Neural progenitor cell (in vitro differentiated cells): Measurements from ENCODE around the gene ZNF385D. TPM values are rescaled to one million over a fixed set of nuclear protein-coding genes. Genes with fewer than 3 reads are reported as not detected.

Experiments
- DNase-seq: peaks from one replicate; pipeline ENCODE4 v3.0.0-alpha.2; 2016; ENCODE audit warnings: low spot score
- H2AFZ ChIP-seq: fragments of 200-600 bp; sonication (generic); replicated peaks from 2 replicates; pipeline ENCODE4 v1.6.1; 2016; ENCODE audit warnings: antibody characterized with exemption
- H3F3A ChIP-seq: fragments of 200-600 bp; sonication (generic); 2 replicates; pipeline ENCODE4 v1.6.1; 2016; ENCODE audit warnings: antibody characterized with exemption, low read depth
- H3K27ac ChIP-seq: fragments of 200-600 bp; sonication (generic); 2 replicates; pipeline ENCODE4 v1.5.1; 2016; ENCODE audit warnings: mild to moderate bottlenecking
- H3K27me3 ChIP-seq: fragments of 200-600 bp; sonication (generic); 2 replicates; pipeline ENCODE4 v1.6.1; 2016; ENCODE audit warnings: mild to moderate bottlenecking, moderate library complexity
- H3K36me3 ChIP-seq: fragments of 200-600 bp; sonication (generic); 2 replicates; pipeline ENCODE4 v1.5.1; 2016
- H3K4me1 ChIP-seq: fragments of 200-600 bp; sonication (generic); 2 replicates; pipeline ENCODE4 v1.6.1; 2016; ENCODE audit warnings: mixed run types
- H3K4me2 ChIP-seq: fragments of 200-600 bp; sonication (generic); 2 replicates; pipeline ENCODE4 v1.6.1; 2016
- H3K4me3 ChIP-seq: fragments of 200-600 bp; sonication (generic); 2 replicates; pipeline ENCODE4 v1.5.1; 2016
- H3K79me2 ChIP-seq: fragments of 200-600 bp; sonication (generic); 2 replicates; pipeline ENCODE4 v1.6.1; 2016; ENCODE audit warnings: low read depth
- H3K9ac ChIP-seq: fragments of 200-600 bp; sonication (generic); 2 replicates; pipeline ENCODE4 v1.6.1; 2016
- H3K9me3 ChIP-seq: fragments of 200-600 bp; sonication (generic); 2 replicates; pipeline ENCODE4 v1.5.1; 2016; ENCODE audit warnings: low read depth
- H4K20me1 ChIP-seq: fragments of 200-600 bp; sonication (generic); 2 replicates; pipeline ENCODE4 v1.6.1; 2016; ENCODE audit warnings: low read depth
- H3K27ac Mint-ChIP-seq: 3 replicates; pipeline ENCODE4 v1.8.0; 2021; ENCODE audit warnings: mixed read lengths
- H3K27me3 Mint-ChIP-seq: 2 replicates; pipeline ENCODE4 v1.8.0; 2022; ENCODE audit warnings: low read depth, mild to moderate bottlenecking, inconsistent platforms, moderate library complexity, mixed read lengths; ENCODE audit not compliant: insufficient read depth
- H3K36me3 Mint-ChIP-seq: 3 replicates; pipeline ENCODE4 v1.8.0; 2021; ENCODE audit warnings: mixed read lengths
- H3K4me1 Mint-ChIP-seq: 3 replicates; pipeline ENCODE4 v1.8.0; 2021; ENCODE audit warnings: mixed read lengths
- H3K4me3 Mint-ChIP-seq: 3 replicates; pipeline ENCODE4 v1.8.0; 2021; ENCODE audit warnings: mild to moderate bottlenecking, moderate library complexity, mixed read lengths
- H3K9me3 Mint-ChIP-seq: 3 replicates; pipeline ENCODE4 v1.8.0; 2020; ENCODE audit warnings: mixed read lengths
- EZH2 ChIP-seq: fragments of 200-600 bp; sonication (generic); IDR thresholded peaks from 2 replicates; pipeline ENCODE4 v1.6.1; 2017; ENCODE audit warnings: antibody characterized with exemption, mild to moderate bottlenecking, moderate library complexity
- EZH2phosphoT487 ChIP-seq: fragments of 200-600 bp; sonication (generic); IDR thresholded peaks from 2 replicates; pipeline ENCODE4 v1.6.1; 2017; ENCODE audit warnings: antibody characterized with exemption
- total RNA-seq: library from RNA; depleted of rRNA; stranded (reverse); fragments of >200 nt; gene quantifications from 2 replicates; pipeline ENCODE4 v1.2.3, GENCODE V29; 2015; ENCODE audit warnings: low replicate concordance
- TF ChIP-seq, protein P1 (sequence below): fragments of 200-600 bp; sonication (generic); IDR thresholded peaks from 2 replicates; pipeline ENCODE4 v1.5.1; 2017; ENCODE audit warnings: antibody characterized with exemption, mild to moderate bottlenecking

The ZNF385D gene
- total RNA-seq, 1 donor from 2014 or later: 4.4 TPM

GRCh38 chr3:21531909-21532308, 219.1 kb downstream of the ZNF385D start:
- no peaks in the 10 kb centered on the region for H3K36me3 Mint-ChIP-seq
- no peaks in the 10 kb centered on the region for H3K4me1 ChIP-seq
- no peaks in the 10 kb centered on the region for H3K36me3 ChIP-seq
- H3K27me3 Mint-ChIP-seq: peaks cover 2% of the 10 kb centered on the region
- H3K9me3 Mint-ChIP-seq: no peaks in the 10 kb centered on the region
- H3K79me2 ChIP-seq: no peaks in the 10 kb centered on the region
- H3K4me3 ChIP-seq: no peak overlapping the region
- H3K9ac ChIP-seq: no peak overlapping the region
- H3K27ac Mint-ChIP-seq: no peak overlapping the region
- no peaks in the 10 kb centered on the region for H4K20me1 ChIP-seq
- no peak overlapping the region for H2AFZ ChIP-seq
- H3K4me3 Mint-ChIP-seq: no peak overlapping the region
- no peaks in the 10 kb centered on the region for H3K27me3 ChIP-seq
- TF ChIP-seq, protein P1, sequence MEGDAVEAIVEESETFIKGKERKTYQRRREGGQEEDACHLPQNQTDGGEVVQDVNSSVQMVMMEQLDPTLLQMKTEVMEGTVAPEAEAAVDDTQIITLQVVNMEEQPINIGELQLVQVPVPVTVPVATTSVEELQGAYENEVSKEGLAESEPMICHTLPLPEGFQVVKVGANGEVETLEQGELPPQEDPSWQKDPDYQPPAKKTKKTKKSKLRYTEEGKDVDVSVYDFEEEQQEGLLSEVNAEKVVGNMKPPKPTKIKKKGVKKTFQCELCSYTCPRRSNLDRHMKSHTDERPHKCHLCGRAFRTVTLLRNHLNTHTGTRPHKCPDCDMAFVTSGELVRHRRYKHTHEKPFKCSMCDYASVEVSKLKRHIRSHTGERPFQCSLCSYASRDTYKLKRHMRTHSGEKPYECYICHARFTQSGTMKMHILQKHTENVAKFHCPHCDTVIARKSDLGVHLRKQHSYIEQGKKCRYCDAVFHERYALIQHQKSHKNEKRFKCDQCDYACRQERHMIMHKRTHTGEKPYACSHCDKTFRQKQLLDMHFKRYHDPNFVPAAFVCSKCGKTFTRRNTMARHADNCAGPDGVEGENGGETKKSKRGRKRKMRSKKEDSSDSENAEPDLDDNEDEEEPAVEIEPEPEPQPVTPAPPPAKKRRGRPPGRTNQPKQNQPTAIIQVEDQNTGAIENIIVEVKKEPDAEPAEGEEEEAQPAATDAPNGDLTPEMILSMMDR: no peak
- TF ChIP-seq EZH2 (no peak), EZH2phosphoT487 (no peak)
- no peak overlapping the region for H3K4me2 ChIP-seq
- no peaks in the 10 kb centered on the region for H3K9me3 ChIP-seq
- H3F3A ChIP-seq: no peaks in the 10 kb centered on the region
- DNase-seq: no peak
- no peaks in the 10 kb centered on the region for H3K4me1 Mint-ChIP-seq
- no peak overlapping the region for H3K27ac ChIP-seq

GRCh38 chr3:21528291-21528995, 222.6 kb downstream of the ZNF385D start:
- Histone ChIP-seq H3K27me3 (no peaks in the 10 kb centered on the region), H3K4me1 (no peaks in the 10 kb centered on the region), H3K9ac (no peak overlapping the region), H3K9me3 (no peaks in the 10 kb centered on the region), H4K20me1 (no peaks in the 10 kb centered on the region), H3K27ac (no peak overlapping the region), H3F3A (no peaks in the 10 kb centered on the region), H3K79me2 (no peaks in the 10 kb centered on the region), H3K36me3 (no peaks in the 10 kb centered on the region), H3K4me3 (no peak overlapping the region), H2AFZ (no peak overlapping the region), H3K4me2 (no peak overlapping the region)
- TF ChIP-seq EZH2phosphoT487 (no peak), EZH2 (no peak)
- TF ChIP-seq, protein P1: no peak
- H3K27me3 Mint-ChIP-seq: peaks cover 2% of the 10 kb centered on the region
- no peaks in the 10 kb centered on the region for H3K4me1 Mint-ChIP-seq
- no peaks in the 10 kb centered on the region for H3K9me3 Mint-ChIP-seq
- no peak for DNase-seq
- H3K27ac Mint-ChIP-seq: no peak overlapping the region
- no peak overlapping the region for H3K4me3 Mint-ChIP-seq
- H3K36me3 Mint-ChIP-seq: no peaks in the 10 kb centered on the region

DNA sequence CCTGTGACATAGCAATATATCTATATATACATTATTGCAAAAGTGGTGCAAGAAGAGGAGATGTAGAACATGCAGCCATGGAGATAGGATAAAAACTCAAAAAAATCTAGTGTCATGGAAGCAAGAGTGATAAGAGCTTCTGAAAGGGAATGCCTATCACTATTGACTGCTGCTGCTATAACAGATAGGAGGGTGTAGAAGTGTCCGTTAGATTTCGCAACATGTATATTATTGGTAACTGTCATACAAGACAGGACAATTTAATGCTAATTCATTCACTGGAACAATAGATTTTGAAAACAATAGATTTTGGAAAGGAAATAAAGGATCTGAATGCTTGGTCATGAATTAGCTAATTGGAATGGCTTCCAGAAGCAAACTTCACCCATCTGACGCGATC, 224.5 kb downstream of the ZNF385D start:
- Mint-ChIP-seq H3K4me1 (no peaks in the 10 kb centered on the region), H3K27me3 (peaks cover 2% of the 10 kb centered on the region), H3K36me3 (no peaks in the 10 kb centered on the region), H3K9me3 (no peaks in the 10 kb centered on the region), H3K27ac (no peak overlapping the region), H3K4me3 (no peak overlapping the region)
- H3K4me2 ChIP-seq: no peak overlapping the region
- H3K9ac ChIP-seq: no peak overlapping the region
- no peak for DNase-seq
- no peaks in the 10 kb centered on the region for H3K27me3 ChIP-seq
- no peaks in the 10 kb centered on the region for H3K9me3 ChIP-seq
- H3K36me3 ChIP-seq: no peaks in the 10 kb centered on the region
- H3K27ac ChIP-seq: no peak overlapping the region
- H3F3A ChIP-seq: no peaks in the 10 kb centered on the region
- no peaks in the 10 kb centered on the region for H4K20me1 ChIP-seq
- TF ChIP-seq EZH2phosphoT487 (no peak), EZH2 (no peak)
- TF ChIP-seq, protein P1: no peak
- no peak overlapping the region for H3K4me3 ChIP-seq
- no peaks in the 10 kb centered on the region for H3K79me2 ChIP-seq
- no peaks in the 10 kb centered on the region for H3K4me1 ChIP-seq
- H2AFZ ChIP-seq: no peak overlapping the region
